T-helper 2 cell treated with Interferon-gamma antibody and Interleukin-4, amounts not matched to agents 5 μg/mL and 100 μg/mL, for 36 hours (primary cell): ENCODE measurements around the gene SLC39A11.

Source experiments
- DNase-seq: peaks from one replicate; pipeline ENCODE4 v3.0.0; 2021; ENCODE audit warnings: low spot score
- H3K27ac Mint-ChIP-seq: one replicate; pipeline ENCODE4 v1.8.0; 2021; ENCODE audit warnings: mild to moderate bottlenecking, mixed read lengths
- H3K27me3 Mint-ChIP-seq: one replicate; pipeline ENCODE4 v1.8.0; 2021; ENCODE audit warnings: low read depth, mixed read lengths
- H3K36me3 Mint-ChIP-seq: one replicate; pipeline ENCODE4 v1.8.0; 2021; ENCODE audit warnings: low read depth, mixed read lengths
- H3K4me1 Mint-ChIP-seq: one replicate; pipeline ENCODE4 v1.8.0; 2021; ENCODE audit warnings: low read depth, mixed read lengths
- H3K4me3 Mint-ChIP-seq: one replicate; pipeline ENCODE4 v1.8.0; 2022; ENCODE audit warnings: mild to moderate bottlenecking, moderate library complexity, mixed read lengths
- H3K9me3 Mint-ChIP-seq: one replicate; pipeline ENCODE4 v1.8.0; 2021; ENCODE audit warnings: mixed read lengths

The SLC39A11 gene

GRCh38 chr17:72972263-72972951, 120.1 kb downstream of the SLC39A11 start:
- Mint-ChIP-seq H3K4me3 (no peak overlapping the region), H3K27ac (no peak overlapping the region)

DNA sequence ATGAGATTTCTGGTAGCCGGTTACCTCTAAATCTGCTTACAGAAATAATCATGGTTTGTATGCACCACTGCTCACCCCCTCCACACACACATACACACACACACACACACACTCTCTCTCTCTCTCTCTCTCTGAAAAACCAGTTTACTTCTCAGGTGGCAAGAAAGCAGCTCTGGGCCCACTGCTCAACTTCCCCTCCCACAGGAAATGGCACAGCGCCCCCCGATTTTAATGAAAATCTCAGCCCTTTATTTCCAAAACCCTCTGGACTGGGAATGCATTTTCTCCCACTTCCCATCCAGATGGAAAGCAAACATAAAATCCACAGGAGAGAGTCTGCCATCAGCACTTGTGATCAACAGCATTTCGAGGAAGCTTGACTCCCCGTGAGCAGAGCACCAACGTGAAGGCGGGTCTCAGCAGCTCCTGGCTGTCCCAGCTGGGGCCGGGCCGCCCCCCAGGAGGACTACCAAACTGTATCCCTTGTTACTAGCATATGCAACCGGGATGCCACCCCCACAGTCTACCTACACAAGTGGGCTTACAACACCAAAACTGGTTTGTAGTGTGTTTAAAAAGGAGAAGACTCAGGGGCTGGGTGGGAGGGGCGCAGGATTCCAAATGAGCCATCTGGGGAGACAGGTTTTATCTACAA, 121.1 kb downstream of the SLC39A11 start:
- H3K9me3 Mint-ChIP-seq: no peaks in the 10 kb centered on the region
- no peak overlapping the region for H3K27ac Mint-ChIP-seq
- H3K36me3 Mint-ChIP-seq: no peaks in the 10 kb centered on the region
- no peak for DNase-seq
- H3K4me3 Mint-ChIP-seq: no peak overlapping the region
- no peaks in the 10 kb centered on the region for H3K27me3 Mint-ChIP-seq
- H3K4me1 Mint-ChIP-seq: no peaks in the 10 kb centered on the region

More at GRCh38 chr17:72972263-72972951, 120.1 kb downstream of the SLC39A11 start:
- Mint-ChIP-seq H3K36me3 (no peaks in the 10 kb centered on the region), H3K4me1 (no peaks in the 10 kb centered on the region), H3K9me3 (no peaks in the 10 kb centered on the region), H3K27me3 (no peaks in the 10 kb centered on the region)
- DNase-seq: no peak

GRCh38 chr17:72970797-72971196, 121.7 kb downstream of the SLC39A11 start:
- DNase-seq: no peak
- no peaks in the 10 kb centered on the region for H3K9me3 Mint-ChIP-seq
- no peak overlapping the region for H3K27ac Mint-ChIP-seq
- no peaks in the 10 kb centered on the region for H3K27me3 Mint-ChIP-seq
- no peaks in the 10 kb centered on the region for H3K36me3 Mint-ChIP-seq
- H3K4me3 Mint-ChIP-seq: no peak overlapping the region
- no peaks in the 10 kb centered on the region for H3K4me1 Mint-ChIP-seq

DNA sequence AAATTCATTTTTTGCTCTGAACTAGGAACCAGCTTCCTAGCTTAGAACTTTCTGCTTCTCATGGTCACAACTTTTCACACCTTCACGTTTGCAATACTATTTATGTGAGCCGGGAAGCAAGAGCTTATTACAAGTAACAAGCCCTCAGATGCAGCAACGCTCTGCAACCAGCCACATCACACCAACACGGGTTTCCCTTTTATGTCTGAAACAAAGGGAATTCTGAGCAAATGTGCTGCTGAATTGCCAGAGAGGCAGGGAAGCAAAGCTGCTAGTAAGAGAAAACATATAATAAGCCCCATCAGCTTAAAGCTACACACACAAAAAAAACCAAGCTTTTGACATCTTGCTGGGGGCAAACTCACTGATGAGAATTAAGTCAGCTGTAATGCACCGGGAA, 122.2 kb downstream of the SLC39A11 start:
- H3K27me3 Mint-ChIP-seq: no peaks in the 10 kb centered on the region
- no peak for DNase-seq
- H3K36me3 Mint-ChIP-seq: no peaks in the 10 kb centered on the region
- no peak overlapping the region for H3K4me3 Mint-ChIP-seq
- no peak overlapping the region for H3K27ac Mint-ChIP-seq
- H3K9me3 Mint-ChIP-seq: no peaks in the 10 kb centered on the region
- no peaks in the 10 kb centered on the region for H3K4me1 Mint-ChIP-seq

DNA sequence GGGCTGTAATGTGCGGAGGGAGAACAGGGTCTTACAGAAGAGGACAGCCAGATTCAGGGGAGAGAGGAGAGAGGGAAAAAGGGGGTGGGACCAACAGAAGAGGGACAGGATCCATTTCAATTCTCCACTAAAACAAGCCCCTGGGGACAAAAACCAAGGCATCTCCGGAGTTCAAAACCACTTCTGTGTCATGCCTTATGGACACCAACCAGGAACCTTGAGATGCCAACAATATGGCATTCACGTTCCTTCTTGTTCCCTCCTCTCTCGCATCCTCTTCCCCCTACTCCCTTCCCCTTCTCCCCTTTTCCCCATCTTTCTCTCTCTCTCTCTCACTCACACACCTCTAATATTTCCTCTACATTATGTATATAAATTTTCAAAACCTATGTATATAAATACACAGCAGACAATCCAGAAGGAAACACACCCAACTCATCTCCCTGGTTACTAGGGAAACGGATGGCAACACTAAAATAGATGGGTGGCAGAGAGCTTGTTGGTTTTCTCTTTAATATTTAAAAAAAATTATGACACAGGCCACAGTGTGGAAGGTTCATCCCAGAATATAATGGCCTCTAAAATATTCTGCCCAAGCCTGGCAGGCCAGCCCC, 123.1 kb downstream of the SLC39A11 start:
- no peaks in the 10 kb centered on the region for H3K36me3 Mint-ChIP-seq
- H3K9me3 Mint-ChIP-seq: no peaks in the 10 kb centered on the region
- no peak overlapping the region for H3K27ac Mint-ChIP-seq
- H3K4me3 Mint-ChIP-seq: no peak overlapping the region
- DNase-seq: no peak
- H3K27me3 Mint-ChIP-seq: no peaks in the 10 kb centered on the region
- no peaks in the 10 kb centered on the region for H3K4me1 Mint-ChIP-seq

- Mint-ChIP-seq H3K27ac (no peak overlapping the region), H3K36me3 (no peaks in the 10 kb centered on the region)
Observed at GRCh38 chr17:72968798-72969197, 123.7 kb downstream of the SLC39A11 start.

DNA sequence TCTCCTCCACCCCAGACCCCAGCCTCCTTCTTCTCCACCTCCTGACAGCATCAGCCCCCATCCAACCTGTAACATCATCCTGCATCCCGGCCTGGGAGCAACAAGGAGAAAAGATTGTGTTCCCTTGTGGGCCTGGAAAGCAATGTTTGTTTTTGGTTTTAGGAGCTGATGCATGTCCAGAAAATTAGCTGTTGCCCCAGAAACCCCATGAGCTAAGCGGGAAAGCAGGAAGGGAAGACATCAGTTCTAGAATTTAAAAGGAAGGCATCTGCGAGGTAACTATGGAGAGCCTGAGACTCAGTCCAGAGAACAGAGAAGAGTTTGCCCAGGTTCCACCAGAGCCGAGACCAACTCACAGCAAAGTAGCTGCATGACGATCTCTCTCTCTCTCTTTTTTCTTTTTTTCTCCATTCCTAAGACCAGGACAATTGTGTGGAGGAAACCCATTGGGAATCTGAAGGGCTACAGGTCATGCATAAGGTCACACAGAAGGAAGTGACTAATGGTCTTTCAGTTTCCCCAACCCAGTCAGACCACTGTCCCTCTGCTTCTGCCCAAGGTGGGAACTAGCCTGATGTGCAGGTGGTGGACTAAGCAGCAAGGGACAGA, 124.4 kb downstream of the SLC39A11 start:
- no peak for DNase-seq
- Mint-ChIP-seq H3K4me3 (no peak overlapping the region), H3K36me3 (no peaks in the 10 kb centered on the region), H3K27ac (peak overlapping the region; percentile 9), H3K4me1 (no peaks in the 10 kb centered on the region), H3K9me3 (no peaks in the 10 kb centered on the region), H3K27me3 (no peaks in the 10 kb centered on the region)

More at GRCh38 chr17:72968798-72969197, 123.7 kb downstream of the SLC39A11 start:
- no peaks in the 10 kb centered on the region for H3K4me1 Mint-ChIP-seq
- no peak overlapping the region for H3K4me3 Mint-ChIP-seq
- no peak for DNase-seq
- H3K27me3 Mint-ChIP-seq: no peaks in the 10 kb centered on the region
- no peaks in the 10 kb centered on the region for H3K9me3 Mint-ChIP-seq

- no peaks in the 10 kb centered on the region for H3K36me3 Mint-ChIP-seq
- no peak for DNase-seq
- peak overlapping the region; percentile 9 for H3K27ac Mint-ChIP-seq
- H3K27me3 Mint-ChIP-seq: no peaks in the 10 kb centered on the region
- H3K9me3 Mint-ChIP-seq: no peaks in the 10 kb centered on the region
- H3K4me1 Mint-ChIP-seq: no peaks in the 10 kb centered on the region
- no peak overlapping the region for H3K4me3 Mint-ChIP-seq
Observed at GRCh38 chr17:72967277-72967970, 125.1 kb downstream of the SLC39A11 start.

GRCh38 chr17:72962106-72962505, 130.4 kb downstream of the SLC39A11 start:
- DNase-seq: no peak
- Mint-ChIP-seq H3K4me1 (no peaks in the 10 kb centered on the region), H3K4me3 (no peak overlapping the region), H3K27ac (no peak overlapping the region), H3K9me3 (no peaks in the 10 kb centered on the region), H3K27me3 (no peaks in the 10 kb centered on the region), H3K36me3 (no peaks in the 10 kb centered on the region)

DNA sequence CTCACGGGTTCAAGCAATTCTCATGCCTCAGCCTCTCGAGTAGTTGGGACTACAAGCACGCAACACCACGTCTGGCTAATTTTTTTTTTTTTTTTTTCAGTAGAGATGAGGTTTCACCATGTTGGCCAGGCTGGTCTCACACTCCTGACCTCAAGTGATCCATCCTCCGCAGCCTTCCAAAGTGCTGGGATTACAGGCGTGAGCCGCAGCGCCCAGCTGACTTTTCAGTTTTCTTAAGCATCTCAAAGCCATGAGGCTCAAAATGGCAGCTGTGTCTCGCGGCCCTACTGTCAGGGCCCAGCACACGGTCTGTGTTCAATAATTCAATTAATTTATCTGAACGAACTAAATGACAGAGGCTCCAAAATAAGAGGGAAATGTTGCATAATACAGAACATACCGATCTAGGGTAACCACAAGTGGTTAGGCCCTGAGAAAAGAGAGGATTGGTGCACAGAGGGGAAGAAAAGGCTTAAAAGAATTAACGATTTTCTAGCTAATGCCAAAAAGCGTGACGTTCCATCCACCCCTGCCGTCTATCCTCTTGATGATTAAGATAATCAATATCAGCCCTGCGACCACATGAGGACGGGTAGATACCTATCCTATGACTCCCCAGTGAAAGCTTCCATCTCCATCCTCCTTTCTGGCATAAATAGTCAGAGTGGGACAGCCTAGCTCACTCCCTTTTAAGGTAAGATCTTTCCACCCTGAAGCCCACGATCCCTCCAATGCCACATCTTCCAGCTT, 136.9 kb downstream of the SLC39A11 start:
- Mint-ChIP-seq H3K27me3 (no peaks in the 10 kb centered on the region), H3K36me3 (no peaks in the 10 kb centered on the region), H3K4me1 (no peaks in the 10 kb centered on the region), H3K9me3 (no peaks in the 10 kb centered on the region), H3K27ac (no peak overlapping the region), H3K4me3 (no peak overlapping the region)
- no peak for DNase-seq

- Mint-ChIP-seq H3K9me3 (no peaks in the 10 kb centered on the region), H3K36me3 (no peaks in the 10 kb centered on the region), H3K4me1 (no peaks in the 10 kb centered on the region), H3K27me3 (no peaks in the 10 kb centered on the region), H3K4me3 (no peak overlapping the region), H3K27ac (no peak overlapping the region)
- no peak for DNase-seq
Observed at GRCh38 chr17:72954579-72954978, 137.9 kb downstream of the SLC39A11 start.

DNA sequence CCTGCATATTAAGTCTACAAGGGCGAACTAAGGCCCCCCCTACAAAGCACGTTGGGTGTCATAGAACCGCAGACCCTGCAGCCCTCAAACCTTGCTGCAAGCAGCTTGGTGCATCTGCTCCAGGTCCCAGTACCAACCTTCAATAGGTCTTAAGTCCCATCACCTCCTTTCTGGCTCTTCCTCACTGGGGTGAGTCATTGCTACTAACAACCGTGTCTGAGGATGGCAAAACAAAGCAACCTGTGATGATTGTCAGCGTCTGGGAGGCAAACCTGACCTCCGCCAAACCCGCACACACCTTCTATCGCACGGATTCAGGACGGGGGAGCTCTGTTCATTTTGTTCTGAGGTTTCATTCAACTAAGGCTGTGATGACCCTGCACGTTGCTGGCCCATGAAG, 138.9 kb downstream of the SLC39A11 start:
- Mint-ChIP-seq H3K27ac (no peak overlapping the region), H3K4me1 (no peaks in the 10 kb centered on the region), H3K9me3 (no peaks in the 10 kb centered on the region), H3K27me3 (no peaks in the 10 kb centered on the region), H3K36me3 (no peaks in the 10 kb centered on the region), H3K4me3 (no peak overlapping the region)
- no peak for DNase-seq

DNA sequence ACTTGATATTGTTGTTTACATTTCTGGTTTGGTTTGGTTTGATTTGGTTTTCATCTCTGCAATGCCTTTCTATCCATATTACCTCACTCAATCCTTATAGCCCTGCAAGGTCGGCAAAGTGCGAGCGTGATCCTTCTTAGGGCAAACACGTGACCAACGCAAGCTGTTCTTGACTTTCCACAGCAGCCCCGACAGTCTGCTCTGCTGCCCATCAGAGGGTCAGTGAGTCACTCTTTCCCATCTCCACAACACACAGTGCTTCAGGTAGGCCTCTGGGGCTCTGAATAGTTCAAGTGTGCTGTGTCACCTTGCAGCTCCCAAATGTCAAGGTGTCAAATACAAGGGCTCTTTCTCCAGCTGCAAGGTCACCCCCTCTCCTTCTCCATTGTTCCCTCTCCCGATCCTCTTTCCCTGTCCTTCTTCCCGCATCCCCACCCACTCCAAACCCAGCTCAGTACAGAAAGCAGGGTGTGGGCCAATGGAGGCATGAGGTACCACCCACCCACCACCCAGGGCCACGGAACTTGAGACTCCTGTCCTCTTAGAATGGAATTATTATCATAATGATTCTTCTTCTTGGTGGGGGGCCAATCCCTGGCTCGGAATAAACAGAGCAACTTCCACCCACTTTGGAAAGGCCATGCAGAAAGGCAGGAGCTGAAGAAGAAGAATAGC, 139.7 kb downstream of the SLC39A11 start:
- no peaks in the 10 kb centered on the region for H3K9me3 Mint-ChIP-seq
- no peaks in the 10 kb centered on the region for H3K4me1 Mint-ChIP-seq
- no peak overlapping the region for H3K4me3 Mint-ChIP-seq
- no peaks in the 10 kb centered on the region for H3K27me3 Mint-ChIP-seq
- H3K27ac Mint-ChIP-seq: no peak overlapping the region
- no peaks in the 10 kb centered on the region for H3K36me3 Mint-ChIP-seq
- DNase-seq: no peak
